ENCODE measurements around the gene MYO1D. TPM values are rescaled to one million over a fixed set of nuclear protein-coding genes. Genes with fewer than 3 reads are reported as not detected.

MYO1D gene
- total RNA-seq, 1 experiment from 2014 or later, result 40.8 TPM

GRCh38 chr17:32672711-32673110, 204.2 kb downstream of the MYO1D start:
- no peak for DNase-seq
- intact Hi-C loops (cut with micrococcal nuclease; ENCODE audit: unreplicated experiment), result no loop called here
- Histone ChIP-seq H3K36me3 (ENCODE audit: low read depth) (no peaks in the 10 kb centered on the region), H3K9me3 (ENCODE audit: insufficient read depth, low read depth) (no peaks in the 10 kb centered on the region), H3K4me3 (no peak overlapping the region), H3K79me2 (ENCODE audit: low read depth) (no peaks in the 10 kb centered on the region), H2AFZ (no peak overlapping the region), H3K27ac (no peak overlapping the region), H3K9me2 (ENCODE audit: insufficient read depth) (no peaks in the 10 kb centered on the region), H3K4me1 (replicated peaks; ENCODE audit: insufficient read depth) (no peaks in the 10 kb centered on the region), H4K20me1 (ENCODE audit: insufficient read depth) (no peaks in the 10 kb centered on the region), H3F3A (ENCODE audit: insufficient read depth, low read depth) (no peaks in the 10 kb centered on the region), H3K4me2 (no peak overlapping the region), H3K27me3 (ENCODE audit: insufficient read depth, low read depth) (no peaks in the 10 kb centered on the region)
- no TSS peak for BruUV-seq (replicated peaks)
- ChIA-PET CTCF (no interaction called here), POLR2A (ENCODE audit: unreplicated experiment) (interaction anchor here (0.7 kb wide), 1 partner anchor 45 kb away, joined by 3 read pairs; no protein-coding TSS in a partner anchor)
- TF ChIP-seq CTCF (conservative IDR thresholded peaks at IDR 0.05) (no peak), EZH2 (IDR thresholded peaks at IDR 0.05; ENCODE audit: low read depth) (no peak)

GRCh38 chr17:32671896-32672295, 205.0 kb downstream of the MYO1D start:
- Histone ChIP-seq H3K36me3 (ENCODE audit: low read depth) (no peaks in the 10 kb centered on the region), H3F3A (ENCODE audit: insufficient read depth, low read depth) (no peaks in the 10 kb centered on the region), H3K9me2 (ENCODE audit: insufficient read depth) (no peaks in the 10 kb centered on the region), H4K20me1 (ENCODE audit: insufficient read depth) (no peaks in the 10 kb centered on the region), H3K27me3 (ENCODE audit: insufficient read depth, low read depth) (no peaks in the 10 kb centered on the region), H2AFZ (no peak overlapping the region), H3K9me3 (ENCODE audit: insufficient read depth, low read depth) (no peaks in the 10 kb centered on the region), H3K4me1 (replicated peaks; ENCODE audit: insufficient read depth) (no peaks in the 10 kb centered on the region), H3K27ac (no peak overlapping the region), H3K79me2 (ENCODE audit: low read depth) (no peaks in the 10 kb centered on the region), H3K4me2 (no peak overlapping the region), H3K4me3 (no peak overlapping the region)
- BruUV-seq (replicated peaks), result no TSS peak
- no peak for TF ChIP-seq CTCF (conservative IDR thresholded peaks at IDR 0.05)
- TF ChIP-seq EZH2 (IDR thresholded peaks at IDR 0.05; ENCODE audit: low read depth), result no peak
- ChIA-PET POLR2A (ENCODE audit: unreplicated experiment) (interaction anchor here (0.7 kb wide), 1 partner anchor 45 kb away, joined by 3 read pairs; no protein-coding TSS in a partner anchor), CTCF (no interaction called here)
- no peak for DNase-seq
- intact Hi-C loops (cut with micrococcal nuclease; ENCODE audit: unreplicated experiment), result no loop called here

GRCh38 chr17:32664936-32665583, 211.9 kb downstream of the MYO1D start:
- Histone ChIP-seq H3K4me1 (replicated peaks; ENCODE audit: insufficient read depth) (no peaks in the 10 kb centered on the region), H3K27ac (no peak overlapping the region), H3K27me3 (ENCODE audit: insufficient read depth, low read depth) (no peaks in the 10 kb centered on the region), H3K36me3 (ENCODE audit: low read depth) (no peaks in the 10 kb centered on the region), H3K79me2 (ENCODE audit: low read depth) (no peaks in the 10 kb centered on the region), H3K9me3 (ENCODE audit: insufficient read depth, low read depth) (no peaks in the 10 kb centered on the region), H2AFZ (no peak overlapping the region), H3F3A (ENCODE audit: insufficient read depth, low read depth) (no peaks in the 10 kb centered on the region), H3K9me2 (ENCODE audit: insufficient read depth) (no peaks in the 10 kb centered on the region), H3K4me2 (no peak overlapping the region), H4K20me1 (ENCODE audit: insufficient read depth) (no peaks in the 10 kb centered on the region), H3K4me3 (no peak overlapping the region)
- no peak for DNase-seq
- no TSS peak for BruUV-seq (replicated peaks)
- ChIA-PET CTCF (no interaction called here), POLR2A (ENCODE audit: unreplicated experiment) (no interaction called here)
- TF ChIP-seq CTCF (conservative IDR thresholded peaks at IDR 0.05) (no peak), EZH2 (IDR thresholded peaks at IDR 0.05; ENCODE audit: low read depth) (no peak)
- intact Hi-C loops (cut with micrococcal nuclease; ENCODE audit: unreplicated experiment), result no loop called here
